DOHH2 (cell line): ENCODE measurements around the gene RIMBP2.

Experiments used
- EZH2phosphoT487 ChIP-seq: fragments of 200-600 bp; sonication (generic); IDR thresholded peaks from 2 replicates; pipeline ENCODE4 v1.6.1; 2017; ENCODE audit warnings: borderline replicate concordance, mild to moderate bottlenecking, antibody characterized with exemption, low read length, moderate library complexity, mixed read lengths
- TF ChIP-seq, protein P1 (sequence below): fragments of 200-600 bp; sonication (generic); IDR thresholded peaks from one replicate; pipeline ENCODE4 v1.5.1; 2014; ENCODE audit warnings: antibody characterized with exemption, mild to moderate bottlenecking, low read depth, low read length; ENCODE audit not compliant: poor library complexity, severe bottlenecking

GRCh38 chr12:130641533-130642184, 74.4 kb downstream of the RIMBP2 start:
- TF ChIP-seq, protein P1, sequence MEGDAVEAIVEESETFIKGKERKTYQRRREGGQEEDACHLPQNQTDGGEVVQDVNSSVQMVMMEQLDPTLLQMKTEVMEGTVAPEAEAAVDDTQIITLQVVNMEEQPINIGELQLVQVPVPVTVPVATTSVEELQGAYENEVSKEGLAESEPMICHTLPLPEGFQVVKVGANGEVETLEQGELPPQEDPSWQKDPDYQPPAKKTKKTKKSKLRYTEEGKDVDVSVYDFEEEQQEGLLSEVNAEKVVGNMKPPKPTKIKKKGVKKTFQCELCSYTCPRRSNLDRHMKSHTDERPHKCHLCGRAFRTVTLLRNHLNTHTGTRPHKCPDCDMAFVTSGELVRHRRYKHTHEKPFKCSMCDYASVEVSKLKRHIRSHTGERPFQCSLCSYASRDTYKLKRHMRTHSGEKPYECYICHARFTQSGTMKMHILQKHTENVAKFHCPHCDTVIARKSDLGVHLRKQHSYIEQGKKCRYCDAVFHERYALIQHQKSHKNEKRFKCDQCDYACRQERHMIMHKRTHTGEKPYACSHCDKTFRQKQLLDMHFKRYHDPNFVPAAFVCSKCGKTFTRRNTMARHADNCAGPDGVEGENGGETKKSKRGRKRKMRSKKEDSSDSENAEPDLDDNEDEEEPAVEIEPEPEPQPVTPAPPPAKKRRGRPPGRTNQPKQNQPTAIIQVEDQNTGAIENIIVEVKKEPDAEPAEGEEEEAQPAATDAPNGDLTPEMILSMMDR, result no peak
- TF ChIP-seq EZH2phosphoT487, result no peak
